Activated naive CD8-positive, alpha-beta T cell (primary cell): ENCODE data around the gene YJEFN3.

ENCODE experiments used
- H3K27ac Mint-ChIP-seq: one replicate; pipeline ENCODE4 v1.8.0; 2021; ENCODE audit warnings: mixed read lengths
- H3K27me3 Mint-ChIP-seq: one replicate; pipeline ENCODE4 v1.8.0; 2021; ENCODE audit warnings: mixed read lengths
- H3K36me3 Mint-ChIP-seq: one replicate; pipeline ENCODE4 v1.8.0; 2021; ENCODE audit warnings: mixed read lengths
- H3K4me1 Mint-ChIP-seq: one replicate; pipeline ENCODE4 v1.8.0; 2021; ENCODE audit warnings: low read depth, mixed read lengths
- H3K4me3 Mint-ChIP-seq: one replicate; pipeline ENCODE4 v1.8.0; 2021; ENCODE audit warnings: mild to moderate bottlenecking, mixed read lengths
- H3K9me3 Mint-ChIP-seq: one replicate; pipeline ENCODE4 v1.8.0; 2021; ENCODE audit warnings: low read depth, mixed read lengths

Gene YJEFN3

GRCh38 chr19:19527371-19527656, 1.4 kb upstream of the YJEFN3 start:
- H3K27ac Mint-ChIP-seq, result no peak overlapping the region
- H3K9me3 Mint-ChIP-seq, result no peaks in the 10 kb centered on the region
- H3K4me3 Mint-ChIP-seq, result no peak overlapping the region
- no peaks in the 10 kb centered on the region for H3K36me3 Mint-ChIP-seq
- no peaks in the 10 kb centered on the region for H3K27me3 Mint-ChIP-seq
- peaks cover 15% of the 10 kb centered on the region for H3K4me1 Mint-ChIP-seq

GRCh38 chr19:19527674-19528625, 761 bp upstream of the YJEFN3 start:
- no peaks in the 10 kb centered on the region for H3K9me3 Mint-ChIP-seq
- H3K4me1 Mint-ChIP-seq, result peaks cover 13% of the 10 kb centered on the region
- H3K36me3 Mint-ChIP-seq, result no peaks in the 10 kb centered on the region
- H3K4me3 Mint-ChIP-seq, result no peak overlapping the region
- H3K27me3 Mint-ChIP-seq, result no peaks in the 10 kb centered on the region
- H3K27ac Mint-ChIP-seq, result no peak overlapping the region

GRCh38 chr19:19529783-19530422, 1.2 kb downstream of the YJEFN3 start:
- Mint-ChIP-seq H3K27me3 (no peaks in the 10 kb centered on the region), H3K4me1 (peaks cover 12% of the 10 kb centered on the region), H3K9me3 (no peaks in the 10 kb centered on the region), H3K27ac (no peak overlapping the region), H3K4me3 (no peak overlapping the region), H3K36me3 (no peaks in the 10 kb centered on the region)

GRCh38 chr19:19530423-19530804, 1.7 kb downstream of the YJEFN3 start:
- Mint-ChIP-seq H3K27ac (no peak overlapping the region), H3K36me3 (no peaks in the 10 kb centered on the region), H3K27me3 (no peaks in the 10 kb centered on the region), H3K4me3 (no peak overlapping the region), H3K4me1 (peaks cover 12% of the 10 kb centered on the region), H3K9me3 (no peaks in the 10 kb centered on the region)

GRCh38 chr19:19530889-19531288, 2.2 kb downstream of the YJEFN3 start:
- Mint-ChIP-seq H3K4me3 (no peak overlapping the region), H3K36me3 (no peaks in the 10 kb centered on the region), H3K4me1 (peaks cover 12% of the 10 kb centered on the region), H3K27ac (no peak overlapping the region), H3K27me3 (no peaks in the 10 kb centered on the region), H3K9me3 (no peaks in the 10 kb centered on the region)

- Mint-ChIP-seq H3K4me1 (peaks cover 15% of the 10 kb centered on the region), H3K9me3 (no peaks in the 10 kb centered on the region), H3K27me3 (no peaks in the 10 kb centered on the region), H3K36me3 (no peaks in the 10 kb centered on the region), H3K27ac (no peak overlapping the region), H3K4me3 (no peak overlapping the region)
Measured at GRCh38 chr19:19531951-19532805, 3.5 kb downstream of the YJEFN3 start.

GRCh38 chr19:19532806-19533701, 4.3 kb downstream of the YJEFN3 start:
- H3K4me3 Mint-ChIP-seq, result no peak overlapping the region
- H3K36me3 Mint-ChIP-seq, result no peaks in the 10 kb centered on the region
- no peak overlapping the region for H3K27ac Mint-ChIP-seq
- no peaks in the 10 kb centered on the region for H3K27me3 Mint-ChIP-seq
- no peaks in the 10 kb centered on the region for H3K9me3 Mint-ChIP-seq
- H3K4me1 Mint-ChIP-seq, result peaks cover 19% of the 10 kb centered on the region

- Mint-ChIP-seq H3K27ac (no peak overlapping the region), H3K36me3 (no peaks in the 10 kb centered on the region), H3K9me3 (no peaks in the 10 kb centered on the region), H3K27me3 (no peaks in the 10 kb centered on the region), H3K4me1 (peaks cover 23% of the 10 kb centered on the region), H3K4me3 (no peak overlapping the region)
Measured at GRCh38 chr19:19533841-19534240, 5.1 kb downstream of the YJEFN3 start.

GRCh38 chr19:19534556-19535265, 6.0 kb downstream of the YJEFN3 start:
- H3K27ac Mint-ChIP-seq, result no peak overlapping the region
- H3K4me3 Mint-ChIP-seq, result no peak overlapping the region
- peaks cover 27% of the 10 kb centered on the region for H3K4me1 Mint-ChIP-seq
- H3K9me3 Mint-ChIP-seq, result no peaks in the 10 kb centered on the region
- no peaks in the 10 kb centered on the region for H3K27me3 Mint-ChIP-seq
- H3K36me3 Mint-ChIP-seq, result no peaks in the 10 kb centered on the region

- H3K4me1 Mint-ChIP-seq, result peaks cover 27% of the 10 kb centered on the region
- no peaks in the 10 kb centered on the region for H3K9me3 Mint-ChIP-seq
- no peaks in the 10 kb centered on the region for H3K36me3 Mint-ChIP-seq
- no peaks in the 10 kb centered on the region for H3K27me3 Mint-ChIP-seq
- no peak overlapping the region for H3K4me3 Mint-ChIP-seq
- H3K27ac Mint-ChIP-seq, result no peak overlapping the region
Measured at GRCh38 chr19:19535311-19536191, 6.8 kb downstream of the YJEFN3 start.

GRCh38 chr19:19537075-19538048, 8.7 kb downstream of the YJEFN3 start:
- Mint-ChIP-seq H3K27ac (no peak overlapping the region), H3K27me3 (no peaks in the 10 kb centered on the region), H3K36me3 (no peaks in the 10 kb centered on the region), H3K4me3 (peak overlapping the region; percentile 70), H3K4me1 (peaks cover 34% of the 10 kb centered on the region), H3K9me3 (no peaks in the 10 kb centered on the region)

- H3K4me3 Mint-ChIP-seq, result peak within 1 kb of the TSS; percentile 70
- H3K27me3 Mint-ChIP-seq, result no peaks in the 10 kb centered on the region
- no peak within 1 kb of the TSS for H3K27ac Mint-ChIP-seq
- peaks cover 32% of the 10 kb centered on the region for H3K4me1 Mint-ChIP-seq
- H3K9me3 Mint-ChIP-seq, result no peaks in the 10 kb centered on the region
- H3K36me3 Mint-ChIP-seq, result no peaks in the 10 kb centered on the region
Measured at GRCh38 chr19:19538061-19538784, 9.5 kb downstream of the YJEFN3 start, which contains the start of gene CILP2. Gene CILP2, plus strand, starts transcription at chr19:19538265. Its CDS starts 85 bp downstream, at chr19:19538350.
